HL-60 (cell line): ENCODE results near the gene PLCD1.
A peak's percentile ranks its signal among the peaks of the same experiment; 100 is the strongest.
"Not testable (repeated sequence)": the region's sequence is repeated elsewhere in the genome, so short reads cannot be mapped to it uniquely, and the experiment has no call there.

Experiments used
- DNase-seq, 2 experiments: peaks; one replicate each; pipeline ENCODE4 v3.0.0-alpha.2; 2010 to 2020; ENCODE audit warnings: low read depth in 1 of 2, low spot score in 1 of 2
- H3K27ac ChIP-seq: fragments of 250-450 bp; sonication (Bioruptor Pico); replicated peaks from 2 replicates; pipeline ENCODE4 v1.5.1; 2020; ENCODE audit warnings: mild to moderate bottlenecking, moderate library complexity
- H3K27me3 ChIP-seq: fragments of 250-450 bp; sonication (Bioruptor Pico); 2 replicates; pipeline ENCODE4 v1.5.1; 2021; ENCODE audit warnings: mild to moderate bottlenecking, moderate library complexity; ENCODE audit not compliant: insufficient read depth, poor library complexity, severe bottlenecking
- H3K4me3 ChIP-seq: replicated peaks from 2 replicates; pipeline ENCODE4 v1.5.1; 2011; ENCODE audit warnings: mild to moderate bottlenecking, control low read depth, low read length; ENCODE audit not compliant: insufficient read depth
- GABPA ChIP-seq: IDR thresholded peaks from 2 replicates; pipeline ENCODE4 v1.6.1; 2012; ENCODE audit warnings: low read depth
- POLR2AphosphoS5 ChIP-seq: IDR thresholded peaks from 2 replicates; pipeline ENCODE4 v1.6.1; 2012; ENCODE audit warnings: low read depth
- REST ChIP-seq: IDR thresholded peaks from 2 replicates; pipeline ENCODE4 v1.6.1; 2012; ENCODE audit warnings: low read depth; ENCODE audit not compliant: insufficient replicate concordance
- SPI1 ChIP-seq: IDR thresholded peaks from 2 replicates; pipeline ENCODE4 v1.6.1; 2012; ENCODE audit warnings: low read depth, mild to moderate bottlenecking, borderline replicate concordance
- long read RNA-seq: library from polyadenylated mRNA; unstranded; transcript quantifications from one replicate; pipeline ENCODE4 v2.0.0, GENCODE V29; 2020
- TF ChIP-seq, protein P1 (sequence below): IDR thresholded peaks from one replicate; pipeline ENCODE4 v1.5.1; 2011; ENCODE audit warnings: low read length, control low read depth, inconsistent platforms; ENCODE audit not compliant: insufficient read depth

The PLCD1 gene
- long read RNA-seq, partial matches to known transcripts, result 0 of 2 reads
- long read RNA-seq, other reads (novel, unspliced or antisense), result 1 of 2 reads

- H3K4me3 ChIP-seq, result no peak within 1 kb of the TSS
- TF ChIP-seq POLR2AphosphoS5 (no peak), REST (no peak), SPI1 (no peak), GABPA (no peak)
- TF ChIP-seq, protein P1, sequence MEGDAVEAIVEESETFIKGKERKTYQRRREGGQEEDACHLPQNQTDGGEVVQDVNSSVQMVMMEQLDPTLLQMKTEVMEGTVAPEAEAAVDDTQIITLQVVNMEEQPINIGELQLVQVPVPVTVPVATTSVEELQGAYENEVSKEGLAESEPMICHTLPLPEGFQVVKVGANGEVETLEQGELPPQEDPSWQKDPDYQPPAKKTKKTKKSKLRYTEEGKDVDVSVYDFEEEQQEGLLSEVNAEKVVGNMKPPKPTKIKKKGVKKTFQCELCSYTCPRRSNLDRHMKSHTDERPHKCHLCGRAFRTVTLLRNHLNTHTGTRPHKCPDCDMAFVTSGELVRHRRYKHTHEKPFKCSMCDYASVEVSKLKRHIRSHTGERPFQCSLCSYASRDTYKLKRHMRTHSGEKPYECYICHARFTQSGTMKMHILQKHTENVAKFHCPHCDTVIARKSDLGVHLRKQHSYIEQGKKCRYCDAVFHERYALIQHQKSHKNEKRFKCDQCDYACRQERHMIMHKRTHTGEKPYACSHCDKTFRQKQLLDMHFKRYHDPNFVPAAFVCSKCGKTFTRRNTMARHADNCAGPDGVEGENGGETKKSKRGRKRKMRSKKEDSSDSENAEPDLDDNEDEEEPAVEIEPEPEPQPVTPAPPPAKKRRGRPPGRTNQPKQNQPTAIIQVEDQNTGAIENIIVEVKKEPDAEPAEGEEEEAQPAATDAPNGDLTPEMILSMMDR, result no peak
- H3K27ac ChIP-seq, result no peak within 1 kb of the TSS
- no peak for DNase-seq
- H3K27me3 ChIP-seq, result peaks cover 34% of the 10 kb centered on the region
Measured at GRCh38 chr3:38029400-38030125, at the start of gene PLCD1. PLCD1 (minus strand) TSS chr3:38029642; CDS start chr3:38029539, 103 bp downstream.

- DNase-seq, H3K4me3 ChIP-seq, H3K27me3 ChIP-seq, H3K27ac ChIP-seq: not testable (repeated sequence)
Measured at GRCh38 chr3:38077073-38077472, 47.6 kb upstream of the PLCD1 start.

DNA sequence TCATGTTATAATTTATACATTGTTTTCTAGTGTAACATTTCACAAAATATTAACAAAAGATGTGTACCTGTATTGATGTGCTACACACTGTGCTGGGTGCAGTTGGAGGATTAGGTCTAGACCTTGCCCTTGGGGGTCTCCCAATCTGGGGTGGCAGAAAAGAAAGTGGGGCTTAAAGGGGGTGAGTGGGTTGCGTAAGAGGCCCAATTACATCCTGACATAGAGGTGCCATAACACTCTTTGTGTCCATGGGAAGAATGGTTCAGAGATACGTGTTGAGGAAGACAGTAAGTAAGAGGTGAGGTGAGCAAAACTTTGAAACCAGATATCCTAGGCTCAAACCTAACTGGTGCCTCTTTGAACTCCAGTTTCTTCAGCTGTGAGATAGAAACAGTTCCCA, 40.6 kb upstream of the PLCD1 start:
- Histone ChIP-seq H3K27me3 (no peaks in the 10 kb centered on the region), H3K27ac (no peak overlapping the region), H3K4me3 (no peak overlapping the region)
- no peak for DNase-seq
- TF ChIP-seq REST (no peak), POLR2AphosphoS5 (no peak), GABPA (no peak), SPI1 (no peak)
- TF ChIP-seq, protein P1, result no peak

DNA sequence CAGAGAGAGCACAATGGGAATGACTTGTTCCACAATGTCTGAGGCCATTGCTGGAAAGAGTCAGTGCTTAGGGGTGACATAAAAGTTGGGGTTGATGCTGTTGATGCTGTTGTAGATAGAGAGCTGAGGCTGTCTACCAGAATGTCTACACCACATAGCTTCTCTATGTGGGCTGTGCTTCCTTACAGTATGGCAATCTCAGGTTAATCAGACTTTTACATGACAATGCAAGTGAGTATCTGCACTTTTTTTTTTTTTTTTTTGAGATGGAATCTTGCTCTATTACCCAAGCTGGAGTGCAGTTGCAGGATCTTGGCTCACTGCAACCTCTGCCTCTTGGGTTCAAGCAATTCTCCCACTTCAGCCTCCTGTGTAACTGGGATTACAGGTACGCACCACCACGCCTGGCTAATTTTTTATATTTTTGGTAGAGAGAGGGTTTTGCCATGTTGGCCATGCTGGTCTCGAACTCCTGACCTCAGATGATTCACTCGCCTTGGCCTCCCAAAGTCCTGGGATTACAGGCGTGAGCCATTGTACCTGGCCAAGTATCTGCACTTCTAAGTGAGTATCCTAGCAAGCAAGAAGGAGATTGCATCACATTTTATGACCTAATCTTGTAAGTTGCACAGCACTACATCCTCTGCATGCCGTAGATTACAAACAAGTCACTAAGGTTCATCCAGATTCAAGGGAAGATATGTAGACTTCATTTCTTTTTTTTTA, 38.2 kb upstream of the PLCD1 start:
- TF ChIP-seq GABPA (no peak), REST (no peak), SPI1 (no peak), POLR2AphosphoS5 (no peak)
- TF ChIP-seq, protein P1, result no peak
- H3K27ac ChIP-seq, result no peak overlapping the region
- H3K4me3 ChIP-seq, result no peak overlapping the region
- peak; percentile 11 to 41 for DNase-seq
- H3K27me3 ChIP-seq, result no peaks in the 10 kb centered on the region

- not testable (repeated sequence) for H3K27me3 ChIP-seq, H3K4me3 ChIP-seq, DNase-seq, H3K27ac ChIP-seq
Measured at GRCh38 chr3:38064453-38064852, 35.0 kb upstream of the PLCD1 start.
